HEK293 (cell line): ENCODE measurements around the gene NECTIN2.

Source experiments
- BCL11A ChIP-seq: fragments of 450-650 bp; formaldehyde crosslinking; IDR thresholded peaks from 2 replicates; pipeline ENCODE4 v1.5.1; 2016; ENCODE audit warnings: low read depth, missing biosample characterization, missing genetic modification characterization
- PATZ1 ChIP-seq: fragments of 450-650 bp; formaldehyde crosslinking; IDR thresholded peaks from 2 replicates; pipeline ENCODE4 v1.5.1; 2016; ENCODE audit warnings: missing biosample characterization, missing genetic modification characterization
- PRDM1 ChIP-seq: fragments of 450-650 bp; formaldehyde crosslinking; IDR thresholded peaks from 2 replicates; pipeline ENCODE4; 2016; ENCODE audit warnings: missing biosample characterization, missing genetic modification characterization
- ZBTB1 ChIP-seq: fragments of 450-650 bp; formaldehyde crosslinking; IDR thresholded peaks from 2 replicates; pipeline ENCODE4 v1.5.1; 2016; ENCODE audit warnings: missing biosample characterization, missing genetic modification characterization
- ZBTB44 ChIP-seq: fragments of 450-650 bp; IDR thresholded peaks from 2 replicates; pipeline ENCODE4 v1.5.1; 2018; ENCODE audit warnings: missing biosample characterization, mild to moderate bottlenecking, missing genetic modification characterization
- ZNF148 ChIP-seq: fragments of 450-650 bp; formaldehyde crosslinking; IDR thresholded peaks from 2 replicates; pipeline ENCODE4 v1.5.0; 2017; ENCODE audit warnings: missing biosample characterization, missing genetic modification characterization, borderline replicate concordance
- ZNF174 ChIP-seq: fragments of 450-650 bp; formaldehyde crosslinking; IDR thresholded peaks from 2 replicates; pipeline ENCODE4 v1.5.0; 2017; ENCODE audit warnings: missing biosample characterization, mild to moderate bottlenecking, missing genetic modification characterization
- ZNF274 ChIP-seq, 2 experiments: fragments of 200-500 bp in 1 of 2; fragments of 450-650 bp in 1 of 2; sonication (Bioruptor generic) in 1 of 2; formaldehyde crosslinking in 1 of 2; IDR thresholded peaks; 2 replicates each; pipeline versions ENCODE4 v1.5.1 to v1.6.1; 2014 to 2016; ENCODE audit warnings: borderline replicate concordance in 1 of 2, inconsistent platforms in 1 of 2, low read length in 1 of 2, missing biosample characterization in 1 of 2, missing genetic modification characterization in 1 of 2
- ZNF302 ChIP-seq: fragments of 450-650 bp; formaldehyde crosslinking; IDR thresholded peaks from 2 replicates; pipeline ENCODE4 v1.5.1; 2016; ENCODE audit warnings: missing biosample characterization, missing genetic modification characterization, low read depth
- ZNF677 ChIP-seq: fragments of 450-650 bp; IDR thresholded peaks from 2 replicates; pipeline ENCODE4 v1.5.0; 2018; ENCODE audit warnings: missing biosample characterization, mild to moderate bottlenecking, missing genetic modification characterization, moderate library complexity
- TF ChIP-seq, protein P1 (sequence below): fragments of 450-650 bp; formaldehyde crosslinking; IDR thresholded peaks from 2 replicates; pipeline ENCODE4 v1.5.1; 2016; ENCODE audit warnings: missing biosample characterization, missing genetic modification characterization
- TF ChIP-seq, protein P2 (sequence below): fragments of 450-650 bp; formaldehyde crosslinking; IDR thresholded peaks from 2 replicates; pipeline ENCODE4 v1.5.1; 2017; ENCODE audit warnings: missing biosample characterization, missing genetic modification characterization

GRCh38 chr19:44876930-44877535 lies 30.9 kb downstream of the NECTIN2 start:
- TF ChIP-seq BCL11A (tag by site-specific recombination) = no peak
- TF ChIP-seq ZNF174 (tag by site-specific recombination) = no peak
- no peak for TF ChIP-seq PRDM1 (tag by site-specific recombination)
- TF ChIP-seq ZNF677 = no peak
- TF ChIP-seq ZNF148 = no peak
- TF ChIP-seq ZBTB44 (tag by site-specific recombination) = no peak
- TF ChIP-seq ZNF302 (tag by site-specific recombination) = no peak
- TF ChIP-seq, protein P1, sequence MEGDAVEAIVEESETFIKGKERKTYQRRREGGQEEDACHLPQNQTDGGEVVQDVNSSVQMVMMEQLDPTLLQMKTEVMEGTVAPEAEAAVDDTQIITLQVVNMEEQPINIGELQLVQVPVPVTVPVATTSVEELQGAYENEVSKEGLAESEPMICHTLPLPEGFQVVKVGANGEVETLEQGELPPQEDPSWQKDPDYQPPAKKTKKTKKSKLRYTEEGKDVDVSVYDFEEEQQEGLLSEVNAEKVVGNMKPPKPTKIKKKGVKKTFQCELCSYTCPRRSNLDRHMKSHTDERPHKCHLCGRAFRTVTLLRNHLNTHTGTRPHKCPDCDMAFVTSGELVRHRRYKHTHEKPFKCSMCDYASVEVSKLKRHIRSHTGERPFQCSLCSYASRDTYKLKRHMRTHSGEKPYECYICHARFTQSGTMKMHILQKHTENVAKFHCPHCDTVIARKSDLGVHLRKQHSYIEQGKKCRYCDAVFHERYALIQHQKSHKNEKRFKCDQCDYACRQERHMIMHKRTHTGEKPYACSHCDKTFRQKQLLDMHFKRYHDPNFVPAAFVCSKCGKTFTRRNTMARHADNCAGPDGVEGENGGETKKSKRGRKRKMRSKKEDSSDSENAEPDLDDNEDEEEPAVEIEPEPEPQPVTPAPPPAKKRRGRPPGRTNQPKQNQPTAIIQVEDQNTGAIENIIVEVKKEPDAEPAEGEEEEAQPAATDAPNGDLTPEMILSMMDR (tag by site-specific recombination) = no peak
- TF ChIP-seq, protein P2, sequence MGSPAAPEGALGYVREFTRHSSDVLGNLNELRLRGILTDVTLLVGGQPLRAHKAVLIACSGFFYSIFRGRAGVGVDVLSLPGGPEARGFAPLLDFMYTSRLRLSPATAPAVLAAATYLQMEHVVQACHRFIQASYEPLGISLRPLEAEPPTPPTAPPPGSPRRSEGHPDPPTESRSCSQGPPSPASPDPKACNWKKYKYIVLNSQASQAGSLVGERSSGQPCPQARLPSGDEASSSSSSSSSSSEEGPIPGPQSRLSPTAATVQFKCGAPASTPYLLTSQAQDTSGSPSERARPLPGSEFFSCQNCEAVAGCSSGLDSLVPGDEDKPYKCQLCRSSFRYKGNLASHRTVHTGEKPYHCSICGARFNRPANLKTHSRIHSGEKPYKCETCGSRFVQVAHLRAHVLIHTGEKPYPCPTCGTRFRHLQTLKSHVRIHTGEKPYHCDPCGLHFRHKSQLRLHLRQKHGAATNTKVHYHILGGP (tag by site-specific recombination) = no peak
- no peak for TF ChIP-seq PATZ1
- TF ChIP-seq ZNF274 (IDR thresholded peaks at IDR 0.05; ENCODE audit: low read length) = no peak
- TF ChIP-seq ZNF274 (tag by site-specific recombination; IDR thresholded peaks at IDR 0.05; ENCODE audit: borderline replicate concordance) = no peak
- no peak for TF ChIP-seq ZBTB1 (tag by site-specific recombination)
